Pancreas (tissue), 10 donors: ENCODE measurements around the gene HELT. TPM values are rescaled to one million over a fixed set of nuclear protein-coding genes. Genes with fewer than 3 reads are reported as not detected.

Experiments used
- ATAC-seq, 4 donors: fragments of 200-7000 bp; cut with Tn5 transposase; one replicate each; pipeline versions ENCODE4 v1.8.0 to v1.9.1; 2020; ENCODE audit warnings: mild to moderate bottlenecking in 4 of 4, moderate library complexity in 4 of 4
- DNase-seq, 6 donors: peaks; one replicate each; pipeline ENCODE4 v3.0.0-alpha.2; 2020
- FAIRE-seq: peaks from 2 replicates; lab custom pipeline; 2012; peaks lifted over from hg19 to GRCh38; lab: Jason Lieb, UNC
- H3K27ac ChIP-seq, 4 donors: fragments of 200-600 bp; sonication (generic); 1 replicate in 3 of 4; 2 replicates in 1 of 4; pipeline versions ENCODE4 v1.5.0 to v1.8.0; 2020
- H3K27me3 ChIP-seq, 4 donors: fragments of 200-600 bp; one replicate each; pipeline ENCODE4 v1.8.0; 2021
- H3K36me3 ChIP-seq, 3 donors: fragments of 200-600 bp; sonication (generic) in 1 of 3; one replicate each; pipeline versions ENCODE4 v1.5.0 to v1.8.0; 2020 to 2021
- H3K4me1 ChIP-seq, 3 donors: fragments of 200-600 bp; one replicate each; pipeline ENCODE4 v1.8.0; 2021
- H3K4me3 ChIP-seq, 4 donors: fragments of 200-600 bp; sonication (generic) in 2 of 4; one replicate each; pipeline versions ENCODE4 v1.5.0 to v1.8.0; 2020 to 2021
- H3K9me3 ChIP-seq, 4 donors: fragments of 200-600 bp; one replicate each; pipeline ENCODE4 v1.8.0; 2021
- WGBS, 2 donors: extraction: QIAGEN DNeasy Blood & Tissue Kit; methylation state at CpG; one replicate each; pipeline ENCODE4 v1.1.7; 2013; 5-methylcytosine and 5-hydroxymethylcytosine counted together
- intact Hi-C, 3 donors: fragments of 100-400 bp; cut with DNase I; formaldehyde crosslinking; loops; one replicate each; pipeline versions ENCODE4 v1.11.1 to v1.14.2; 2022
- polyA plus RNA-seq, 2 donors: library from polyadenylated mRNA; stranded (reverse); fragments of 200-250 nt; gene quantifications; one replicate each; pipeline ENCODE4 v1.2.3, GENCODE V29; 2013
- total RNA-seq, 6 donors: library from RNA; stranded (reverse); fragmentation: NEBNext Ultra II Directional in 4 of 6; extraction: Animal tissue kit (Norgen Biotek cat#: 25700) in 4 of 6; gene quantifications; one replicate each; pipeline versions ENCODE4 v1.2.1 to v1.2.4, GENCODE V29; 2021 to 2023
- TF ChIP-seq, protein P1 (sequence below), 4 donors: fragments of 200-600 bp; sonication (generic) in 3 of 4; IDR thresholded peaks; one replicate each; pipeline versions ENCODE4 v1.5.0 to v1.8.0; 2021; ENCODE audit warnings: antibody characterized with exemption in 4 of 4
- donor health status: healthy with polysubstance abuse.
- donor health status: DM: no; HTN: no; CAD: no; lungs with moderate emphysema.
- donor health status: DM: no; HTN: no; CAD: no.
- donor health status: control.
- donor health status: control.
- donor health status: Bipolar disorder and iron deficiency.
- donor health status: DM: yes; HTN: yes; CAD: no.
- donor health status: DM: no; HTN: no; CAD: no.
- donor health status: DM: no; HTN: no; CAD: no.
- donor health status: DM: yes; HTN: yes; CAD: no.

Gene HELT
- total and polyA plus RNA-seq, 8 donors: not detected

- no peak for DNase-seq
- whole genome bisulfite sequencing, 2 donors: 1% methylated on average over 55 of the region's 55 CpGs
- H3K27ac ChIP-seq: no peak overlapping the region
- H3K36me3 ChIP-seq: no peaks in the 10 kb centered on the region
- no peaks in the 10 kb centered on the region for H3K4me1 ChIP-seq
- no peak for FAIRE-seq
- H3K4me3 ChIP-seq: no peak overlapping the region
- no peak for ATAC-seq
- intact Hi-C loops: no loop called here
- TF ChIP-seq, protein P1, sequence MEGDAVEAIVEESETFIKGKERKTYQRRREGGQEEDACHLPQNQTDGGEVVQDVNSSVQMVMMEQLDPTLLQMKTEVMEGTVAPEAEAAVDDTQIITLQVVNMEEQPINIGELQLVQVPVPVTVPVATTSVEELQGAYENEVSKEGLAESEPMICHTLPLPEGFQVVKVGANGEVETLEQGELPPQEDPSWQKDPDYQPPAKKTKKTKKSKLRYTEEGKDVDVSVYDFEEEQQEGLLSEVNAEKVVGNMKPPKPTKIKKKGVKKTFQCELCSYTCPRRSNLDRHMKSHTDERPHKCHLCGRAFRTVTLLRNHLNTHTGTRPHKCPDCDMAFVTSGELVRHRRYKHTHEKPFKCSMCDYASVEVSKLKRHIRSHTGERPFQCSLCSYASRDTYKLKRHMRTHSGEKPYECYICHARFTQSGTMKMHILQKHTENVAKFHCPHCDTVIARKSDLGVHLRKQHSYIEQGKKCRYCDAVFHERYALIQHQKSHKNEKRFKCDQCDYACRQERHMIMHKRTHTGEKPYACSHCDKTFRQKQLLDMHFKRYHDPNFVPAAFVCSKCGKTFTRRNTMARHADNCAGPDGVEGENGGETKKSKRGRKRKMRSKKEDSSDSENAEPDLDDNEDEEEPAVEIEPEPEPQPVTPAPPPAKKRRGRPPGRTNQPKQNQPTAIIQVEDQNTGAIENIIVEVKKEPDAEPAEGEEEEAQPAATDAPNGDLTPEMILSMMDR (IDR thresholded peaks at IDR 0.05): no peak
- no peaks in the 10 kb centered on the region for H3K9me3 ChIP-seq
- H3K27me3 ChIP-seq: peaks cover 0 to 39% (median 8%) of the 10 kb centered on the region in 4 donors
Measured at GRCh38 chr4:185020863-185021761, 2.8 kb downstream of the HELT start.

- TF ChIP-seq, protein P1 (IDR thresholded peaks at IDR 0.05): no peak
- H3K9me3 ChIP-seq: no peaks in the 10 kb centered on the region
- no peaks in the 10 kb centered on the region for H3K4me1 ChIP-seq
- WGBS, 2 donors: 48 to 52% methylated on average over 9 of the region's 9 CpGs
- intact Hi-C loops: no loop called here
- H3K4me3 ChIP-seq: no peak overlapping the region
- no peak overlapping the region for H3K27ac ChIP-seq
- peaks cover 0 to 31% (median 8%) of the 10 kb centered on the region in 4 donors for H3K27me3 ChIP-seq
- ATAC-seq (no peak), DNase-seq (no peak), FAIRE-seq (no peak)
- H3K36me3 ChIP-seq: no peaks in the 10 kb centered on the region
Measured at GRCh38 chr4:185023471-185023870, 5.2 kb downstream of the HELT start.

- Histone ChIP-seq H3K4me1 (no peaks in the 10 kb centered on the region), H3K27ac (no peak overlapping the region), H3K4me3 (no peak overlapping the region), H3K36me3 (no peaks in the 10 kb centered on the region), H3K27me3 (no peaks in the 10 kb centered on the region), H3K9me3 (no peaks in the 10 kb centered on the region)
- TF ChIP-seq, protein P1 (IDR thresholded peaks at IDR 0.05): no peak
- intact Hi-C loops: no loop called here
- ATAC-seq (no peak), DNase-seq (no peak), FAIRE-seq (no peak)
- 73 to 84% methylated on average over 8 of the region's 8 CpGs for WGBS, 2 donors
Measured at GRCh38 chr4:185028625-185029024, 10.3 kb downstream of the HELT start.

GRCh38 chr4:185031611-185032010, 13.3 kb downstream of the HELT start:
- ATAC-seq (no peak), FAIRE-seq (no peak), DNase-seq (no peak)
- H3K27ac ChIP-seq: no peak overlapping the region
- intact Hi-C loops: no loop called here
- H3K9me3 ChIP-seq: no peaks in the 10 kb centered on the region
- no peak overlapping the region for H3K4me3 ChIP-seq
- WGBS, 2 donors: 51 to 58% methylated on average over 6 of the region's 6 CpGs
- H3K27me3 ChIP-seq: no peaks in the 10 kb centered on the region
- H3K4me1 ChIP-seq: no peaks in the 10 kb centered on the region
- TF ChIP-seq, protein P1 (IDR thresholded peaks at IDR 0.05): no peak
- no peaks in the 10 kb centered on the region for H3K36me3 ChIP-seq

DNA sequence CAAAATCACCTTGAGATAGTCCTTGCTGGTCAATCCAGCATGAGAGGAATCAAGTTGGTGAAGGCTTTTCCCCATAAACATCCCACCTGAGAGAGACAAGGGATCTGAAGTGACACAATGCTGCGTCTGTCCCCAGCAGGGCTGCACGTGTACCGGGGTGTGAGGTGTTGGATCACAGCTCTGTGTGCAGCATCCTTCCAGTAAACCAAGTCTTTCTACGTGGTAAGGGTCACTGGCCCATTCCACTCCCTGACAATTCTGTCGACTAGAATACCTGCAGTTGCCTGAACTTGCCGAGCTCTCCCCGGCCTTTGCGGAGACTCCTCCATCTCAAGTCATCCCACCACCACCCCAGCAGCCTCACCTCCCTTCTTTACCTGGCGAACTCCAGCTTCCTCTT, 14.8 kb downstream of the HELT start:
- no peak overlapping the region for H3K4me3 ChIP-seq
- FAIRE-seq (no peak), ATAC-seq (no peak), DNase-seq (no peak)
- H3K9me3 ChIP-seq: no peaks in the 10 kb centered on the region
- H3K36me3 ChIP-seq: no peaks in the 10 kb centered on the region
- intact Hi-C loops: no loop called here
- H3K4me1 ChIP-seq: no peaks in the 10 kb centered on the region
- TF ChIP-seq, protein P1 (IDR thresholded peaks at IDR 0.05): no peak
- no peaks in the 10 kb centered on the region for H3K27me3 ChIP-seq
- H3K27ac ChIP-seq: no peak overlapping the region
- WGBS, 2 donors: 69 to 80% methylated on average over 9 of the region's 9 CpGs
